Regular cardiac myocyte (primary cell): Measurements from ENCODE around the gene SMC1B. TPM values are rescaled to one million over a fixed set of nuclear protein-coding genes. Genes with fewer than 3 reads are reported as not detected.

Source experiments
- total RNA-seq: library from RNA; depleted of rRNA; stranded (reverse); fragments of >200 nt; gene quantifications from 2 replicates; pipeline ENCODE4 v1.2.3, GENCODE V29; 2014

The SMC1B gene, protein sequence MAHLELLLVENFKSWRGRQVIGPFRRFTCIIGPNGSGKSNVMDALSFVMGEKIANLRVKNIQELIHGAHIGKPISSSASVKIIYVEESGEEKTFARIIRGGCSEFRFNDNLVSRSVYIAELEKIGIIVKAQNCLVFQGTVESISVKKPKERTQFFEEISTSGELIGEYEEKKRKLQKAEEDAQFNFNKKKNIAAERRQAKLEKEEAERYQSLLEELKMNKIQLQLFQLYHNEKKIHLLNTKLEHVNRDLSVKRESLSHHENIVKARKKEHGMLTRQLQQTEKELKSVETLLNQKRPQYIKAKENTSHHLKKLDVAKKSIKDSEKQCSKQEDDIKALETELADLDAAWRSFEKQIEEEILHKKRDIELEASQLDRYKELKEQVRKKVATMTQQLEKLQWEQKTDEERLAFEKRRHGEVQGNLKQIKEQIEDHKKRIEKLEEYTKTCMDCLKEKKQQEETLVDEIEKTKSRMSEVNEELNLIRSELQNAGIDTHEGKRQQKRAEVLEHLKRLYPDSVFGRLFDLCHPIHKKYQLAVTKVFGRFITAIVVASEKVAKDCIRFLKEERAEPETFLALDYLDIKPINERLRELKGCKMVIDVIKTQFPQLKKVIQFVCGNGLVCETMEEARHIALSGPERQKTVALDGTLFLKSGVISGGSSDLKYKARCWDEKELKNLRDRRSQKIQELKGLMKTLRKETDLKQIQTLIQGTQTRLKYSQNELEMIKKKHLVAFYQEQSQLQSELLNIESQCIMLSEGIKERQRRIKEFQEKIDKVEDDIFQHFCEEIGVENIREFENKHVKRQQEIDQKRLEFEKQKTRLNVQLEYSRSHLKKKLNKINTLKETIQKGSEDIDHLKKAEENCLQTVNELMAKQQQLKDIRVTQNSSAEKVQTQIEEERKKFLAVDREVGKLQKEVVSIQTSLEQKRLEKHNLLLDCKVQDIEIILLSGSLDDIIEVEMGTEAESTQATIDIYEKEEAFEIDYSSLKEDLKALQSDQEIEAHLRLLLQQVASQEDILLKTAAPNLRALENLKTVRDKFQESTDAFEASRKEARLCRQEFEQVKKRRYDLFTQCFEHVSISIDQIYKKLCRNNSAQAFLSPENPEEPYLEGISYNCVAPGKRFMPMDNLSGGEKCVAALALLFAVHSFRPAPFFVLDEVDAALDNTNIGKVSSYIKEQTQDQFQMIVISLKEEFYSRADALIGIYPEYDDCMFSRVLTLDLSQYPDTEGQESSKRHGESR
- under 0.01 TPM in 1 of 2 replicates, not detected in the other for total RNA-seq

GRCh38 chr22:45413368-45414211, at the start of gene SMC1B, which contains the start of gene RIBC2:
SMC1B (minus strand) TSS chr22:45413599; CDS start chr22:45413567, 32 bp downstream.
RIBC2 (plus strand) TSS chr22:45413693; CDS start chr22:45413887, 194 bp downstream.

DNA sequence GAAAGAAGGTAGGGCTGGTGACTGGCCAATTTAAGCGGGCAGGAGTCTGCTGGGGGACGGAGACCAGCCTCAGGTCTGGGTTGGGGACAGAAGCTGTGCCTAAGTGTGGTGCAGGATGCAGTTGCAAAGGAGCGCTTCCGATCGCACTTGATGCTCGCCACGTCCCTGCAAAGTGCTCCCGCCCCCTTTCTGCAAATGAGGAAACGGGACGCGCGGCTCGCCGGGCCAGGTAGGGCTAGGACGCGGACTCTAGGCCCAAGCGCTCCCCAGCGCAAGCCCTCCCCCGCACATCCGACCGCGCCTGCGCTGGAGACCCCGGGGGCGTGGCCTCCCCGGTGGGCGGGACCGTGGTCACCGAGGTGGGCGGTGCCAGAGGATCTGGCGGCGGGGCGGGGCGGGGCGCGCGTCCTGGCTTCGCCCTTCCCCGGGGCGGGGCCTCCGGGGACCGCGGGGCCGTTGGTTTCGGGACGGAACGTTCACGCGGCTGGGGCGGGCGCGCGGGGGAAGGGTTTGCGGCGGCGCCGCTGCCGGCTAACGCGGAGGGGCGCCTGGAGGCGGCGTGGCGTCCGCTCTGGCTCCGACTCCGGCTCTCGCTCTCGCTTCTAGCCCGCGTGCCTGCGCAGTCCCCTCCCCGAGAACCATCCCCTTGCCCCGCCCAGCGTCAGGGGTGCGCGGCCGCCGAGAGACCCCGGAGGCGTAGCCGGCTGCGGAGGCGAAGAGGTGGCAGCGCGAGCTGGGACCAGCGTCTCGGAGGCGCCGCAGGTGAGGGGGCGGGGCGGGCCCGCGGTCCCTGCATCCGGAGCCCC, 103.8 kb downstream of the SMC1B start, which contains the start of gene FAM118A:
Gene FAM118A, plus strand, starts transcription at position 513 of the 806 bp plus-strand sequence. CDS start 12,446 bp downstream, outside the sequence.

Other genes with a start within 250 kb of the SMC1B start
- gene NUP50, start 249.7 kb downstream of the SMC1B start, total RNA-seq: 27.3 and 55.6 TPM in 2 replicates
- 23.4 and 27.9 TPM in 2 replicates for gene KIAA0930, start 172.7 kb downstream of the SMC1B start, total RNA-seq
- not detected in 2 replicates for gene UPK3A, start 128.7 kb downstream of the SMC1B start, total RNA-seq
- gene FAM118A, start 103.7 kb downstream of the SMC1B start, total RNA-seq: 11.7 and 30.2 TPM in 2 replicates
- 0.28 and 3.1 TPM in 2 replicates for gene RIBC2, start 94 bp upstream of the SMC1B start, total RNA-seq
- 6.7 and 18.3 TPM in 2 replicates for gene FBLN1, start 89.3 kb upstream of the SMC1B start, total RNA-seq